ENCODE data around the gene ICE1. TPM values are rescaled to one million over a fixed set of nuclear protein-coding genes. Genes with fewer than 3 reads are reported as not detected.

Gene ICE1
- total RNA-seq, 1 experiment from 2014 or later = 48.9 TPM

- no peak for TF ChIP-seq E2F1 (CRISPR knock-in tag; IDR thresholded peaks at IDR 0.05)
- no peak for TF ChIP-seq MYBL2 (CRISPR knock-in tag; IDR thresholded peaks at IDR 0.05)
- no peak for TF ChIP-seq ETV6 (CRISPR knock-in tag; IDR thresholded peaks at IDR 0.05)
- TF ChIP-seq, protein P1, sequence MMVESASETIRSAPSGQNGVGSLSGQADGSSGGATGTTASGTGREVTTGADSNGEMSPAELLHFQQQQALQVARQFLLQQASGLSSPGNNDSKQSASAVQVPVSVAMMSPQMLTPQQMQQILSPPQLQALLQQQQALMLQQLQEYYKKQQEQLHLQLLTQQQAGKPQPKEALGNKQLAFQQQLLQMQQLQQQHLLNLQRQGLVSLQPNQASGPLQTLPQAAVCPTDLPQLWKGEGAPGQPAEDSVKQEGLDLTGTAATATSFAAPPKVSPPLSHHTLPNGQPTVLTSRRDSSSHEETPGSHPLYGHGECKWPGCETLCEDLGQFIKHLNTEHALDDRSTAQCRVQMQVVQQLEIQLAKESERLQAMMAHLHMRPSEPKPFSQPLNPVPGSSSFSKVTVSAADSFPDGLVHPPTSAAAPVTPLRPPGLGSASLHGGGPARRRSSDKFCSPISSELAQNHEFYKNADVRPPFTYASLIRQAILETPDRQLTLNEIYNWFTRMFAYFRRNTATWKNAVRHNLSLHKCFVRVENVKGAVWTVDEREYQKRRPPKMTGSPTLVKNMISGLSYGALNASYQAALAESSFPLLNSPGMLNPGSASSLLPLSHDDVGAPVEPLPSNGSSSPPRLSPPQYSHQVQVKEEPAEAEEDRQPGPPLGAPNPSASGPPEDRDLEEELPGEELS (CRISPR knock-in tag; IDR thresholded peaks at IDR 0.05) = no peak
Observed at GRCh38 chr5:5531371-5531770, 108.9 kb downstream of the ICE1 start (continued).

DNA sequence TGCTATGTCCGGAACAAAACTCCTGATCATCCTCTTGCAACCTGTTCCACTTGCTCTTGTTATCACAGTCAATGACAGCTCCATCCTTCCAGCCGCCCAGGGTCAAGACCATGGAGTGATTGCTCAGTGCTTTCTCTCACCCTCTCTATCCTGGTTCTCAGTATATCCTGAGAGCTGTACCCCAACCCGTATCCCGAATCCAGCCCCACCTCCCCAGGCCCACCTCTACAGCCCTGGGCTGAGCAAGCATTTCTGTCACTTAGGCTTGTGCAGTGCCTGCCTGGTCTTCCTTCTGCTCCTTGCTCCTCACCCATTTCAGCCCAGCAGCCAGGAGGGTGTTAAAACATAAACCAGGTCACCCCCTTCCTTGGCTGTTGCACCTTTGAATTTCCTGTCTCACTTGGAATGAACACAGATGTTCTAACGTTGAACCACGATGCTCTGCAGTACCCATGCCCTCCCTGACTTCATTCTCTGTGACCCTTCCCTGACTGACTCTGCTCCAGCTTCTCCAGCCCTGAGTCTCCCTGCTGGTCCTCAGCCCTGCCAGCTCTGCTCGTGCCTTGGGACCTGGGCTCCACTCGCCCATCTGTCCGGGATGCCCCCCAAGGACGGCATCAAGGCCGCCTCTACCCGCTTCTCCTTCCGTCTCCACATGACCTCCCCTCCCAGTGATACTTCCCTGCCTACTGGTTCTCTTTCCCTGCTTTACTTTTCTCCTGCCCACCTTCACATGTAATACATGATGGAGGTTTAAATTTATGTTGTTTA is 110.0 kb downstream of the ICE1 start:
- ATAC-seq (no peak), DNase-seq (ENCODE audit: low spot score) (no peak)
- Mint-ChIP-seq H3K9me3 (peaks cover 15% of the 10 kb centered on the region), H3K27me3 (ENCODE audit: low read depth) (peaks cover 29% of the 10 kb centered on the region), H3K27ac (no peak overlapping the region), H3K4me3 (no peak overlapping the region), H3K4me1 (peaks cover 25% of the 10 kb centered on the region), H3K36me3 (peaks cover 13% of the 10 kb centered on the region)
- CTCF ChIA-PET = no interaction called here
- POLR2A ChIA-PET = no interaction called here
- TF ChIP-seq CTCF (IDR thresholded peaks at IDR 0.05) = no peak
- TF ChIP-seq ZNF423 (CRISPR knock-in tag; IDR thresholded peaks at IDR 0.05) = no peak
- no peak for TF ChIP-seq CREM (CRISPR knock-in tag; IDR thresholded peaks at IDR 0.05)
- no peak for TF ChIP-seq RELA (CRISPR knock-in tag; IDR thresholded peaks at IDR 0.05; ENCODE audit: borderline replicate concordance)
- no peak for TF ChIP-seq NFYB (CRISPR knock-in tag; conservative IDR thresholded peaks at IDR 0.05; ENCODE audit: low read depth)
- no peak for TF ChIP-seq ETV6 (CRISPR knock-in tag; IDR thresholded peaks at IDR 0.05)
- no peak for TF ChIP-seq ESRRA (CRISPR knock-in tag; IDR thresholded peaks at IDR 0.05; ENCODE audit: borderline replicate concordance)
- TF ChIP-seq, protein P2, sequence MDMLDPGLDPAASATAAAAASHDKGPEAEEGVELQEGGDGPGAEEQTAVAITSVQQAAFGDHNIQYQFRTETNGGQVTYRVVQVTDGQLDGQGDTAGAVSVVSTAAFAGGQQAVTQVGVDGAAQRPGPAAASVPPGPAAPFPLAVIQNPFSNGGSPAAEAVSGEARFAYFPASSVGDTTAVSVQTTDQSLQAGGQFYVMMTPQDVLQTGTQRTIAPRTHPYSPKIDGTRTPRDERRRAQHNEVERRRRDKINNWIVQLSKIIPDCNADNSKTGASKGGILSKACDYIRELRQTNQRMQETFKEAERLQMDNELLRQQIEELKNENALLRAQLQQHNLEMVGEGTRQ (CRISPR knock-in tag; IDR thresholded peaks at IDR 0.05) = no peak
- TF ChIP-seq, protein P3, sequence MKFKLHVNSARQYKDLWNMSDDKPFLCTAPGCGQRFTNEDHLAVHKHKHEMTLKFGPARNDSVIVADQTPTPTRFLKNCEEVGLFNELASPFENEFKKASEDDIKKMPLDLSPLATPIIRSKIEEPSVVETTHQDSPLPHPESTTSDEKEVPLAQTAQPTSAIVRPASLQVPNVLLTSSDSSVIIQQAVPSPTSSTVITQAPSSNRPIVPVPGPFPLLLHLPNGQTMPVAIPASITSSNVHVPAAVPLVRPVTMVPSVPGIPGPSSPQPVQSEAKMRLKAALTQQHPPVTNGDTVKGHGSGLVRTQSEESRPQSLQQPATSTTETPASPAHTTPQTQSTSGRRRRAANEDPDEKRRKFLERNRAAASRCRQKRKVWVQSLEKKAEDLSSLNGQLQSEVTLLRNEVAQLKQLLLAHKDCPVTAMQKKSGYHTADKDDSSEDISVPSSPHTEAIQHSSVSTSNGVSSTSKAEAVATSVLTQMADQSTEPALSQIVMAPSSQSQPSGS (CRISPR knock-in tag; IDR thresholded peaks at IDR 0.05; ENCODE audit: borderline replicate concordance, low read depth) = no peak
- TF ChIP-seq, protein P4, sequence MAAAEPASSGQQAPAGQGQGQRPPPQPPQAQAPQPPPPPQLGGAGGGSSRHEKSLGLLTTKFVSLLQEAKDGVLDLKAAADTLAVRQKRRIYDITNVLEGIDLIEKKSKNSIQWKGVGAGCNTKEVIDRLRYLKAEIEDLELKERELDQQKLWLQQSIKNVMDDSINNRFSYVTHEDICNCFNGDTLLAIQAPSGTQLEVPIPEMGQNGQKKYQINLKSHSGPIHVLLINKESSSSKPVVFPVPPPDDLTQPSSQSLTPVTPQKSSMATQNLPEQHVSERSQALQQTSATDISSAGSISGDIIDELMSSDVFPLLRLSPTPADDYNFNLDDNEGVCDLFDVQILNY (CRISPR knock-in tag; IDR thresholded peaks at IDR 0.05) = no peak
- TF ChIP-seq ZNF512 (CRISPR knock-in tag; IDR thresholded peaks at IDR 0.05; ENCODE audit: borderline replicate concordance) = no peak
- TF ChIP-seq KAT7 (CRISPR knock-in tag; IDR thresholded peaks at IDR 0.05; ENCODE audit: borderline replicate concordance) = no peak
- TF ChIP-seq ZNF396 (CRISPR knock-in tag; IDR thresholded peaks at IDR 0.05; ENCODE audit: borderline replicate concordance) = no peak
- no peak for TF ChIP-seq PRRX2 (CRISPR knock-in tag; IDR thresholded peaks at IDR 0.05)
- no peak for TF ChIP-seq OVOL2 (CRISPR knock-in tag; IDR thresholded peaks at IDR 0.05; ENCODE audit: borderline replicate concordance)
- TF ChIP-seq, protein P5, sequence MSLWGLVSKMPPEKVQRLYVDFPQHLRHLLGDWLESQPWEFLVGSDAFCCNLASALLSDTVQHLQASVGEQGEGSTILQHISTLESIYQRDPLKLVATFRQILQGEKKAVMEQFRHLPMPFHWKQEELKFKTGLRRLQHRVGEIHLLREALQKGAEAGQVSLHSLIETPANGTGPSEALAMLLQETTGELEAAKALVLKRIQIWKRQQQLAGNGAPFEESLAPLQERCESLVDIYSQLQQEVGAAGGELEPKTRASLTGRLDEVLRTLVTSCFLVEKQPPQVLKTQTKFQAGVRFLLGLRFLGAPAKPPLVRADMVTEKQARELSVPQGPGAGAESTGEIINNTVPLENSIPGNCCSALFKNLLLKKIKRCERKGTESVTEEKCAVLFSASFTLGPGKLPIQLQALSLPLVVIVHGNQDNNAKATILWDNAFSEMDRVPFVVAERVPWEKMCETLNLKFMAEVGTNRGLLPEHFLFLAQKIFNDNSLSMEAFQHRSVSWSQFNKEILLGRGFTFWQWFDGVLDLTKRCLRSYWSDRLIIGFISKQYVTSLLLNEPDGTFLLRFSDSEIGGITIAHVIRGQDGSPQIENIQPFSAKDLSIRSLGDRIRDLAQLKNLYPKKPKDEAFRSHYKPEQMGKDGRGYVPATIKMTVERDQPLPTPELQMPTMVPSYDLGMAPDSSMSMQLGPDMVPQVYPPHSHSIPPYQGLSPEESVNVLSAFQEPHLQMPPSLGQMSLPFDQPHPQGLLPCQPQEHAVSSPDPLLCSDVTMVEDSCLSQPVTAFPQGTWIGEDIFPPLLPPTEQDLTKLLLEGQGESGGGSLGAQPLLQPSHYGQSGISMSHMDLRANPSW (CRISPR knock-in tag; conservative IDR thresholded peaks at IDR 0.05; ENCODE audit: low read depth) = no peak

Measured in WTC11 (cell line).